ENCODE measurements around the gene PTPRR. TPM values are rescaled to one million over a fixed set of nuclear protein-coding genes. Genes with fewer than 3 reads are reported as not detected.
"Not testable (repeated sequence)": the region's sequence is repeated elsewhere in the genome, so short reads cannot be mapped to it uniquely, and the experiment has no call there.

PTPRR gene
- total RNA-seq, 2 experiments from 2014 or later: not detected

- CTCF ChIA-PET: no interaction called here
- Mint-ChIP-seq H3K9me3 (ENCODE audit: low read depth) (no peaks in the 10 kb centered on the region), H3K27me3 (peaks cover 7% of the 10 kb centered on the region), H3K36me3 (no peaks in the 10 kb centered on the region), H3K4me1 (peaks cover 7% of the 10 kb centered on the region), H3K4me3 (no peak overlapping the region), H3K27ac (no peak overlapping the region)
- DNase-seq: no peak
- ATAC-seq: no peak
Measured at GRCh38 chr12:70756791-70757190, 163.7 kb downstream of the PTPRR start.

GRCh38 chr12:70756118-70756517, 164.4 kb downstream of the PTPRR start:
- Mint-ChIP-seq H3K27ac (no peak overlapping the region), H3K27me3 (peaks cover 11% of the 10 kb centered on the region), H3K4me3 (no peak overlapping the region), H3K4me1 (peaks cover 7% of the 10 kb centered on the region), H3K36me3 (no peaks in the 10 kb centered on the region), H3K9me3 (ENCODE audit: low read depth) (no peaks in the 10 kb centered on the region)
- no peak for ATAC-seq
- no peak for DNase-seq
- CTCF ChIA-PET: no interaction called here

- H3K9me3 Mint-ChIP-seq (ENCODE audit: low read depth): no peaks in the 10 kb centered on the region
- no peak overlapping the region for H3K27ac Mint-ChIP-seq
- H3K36me3 Mint-ChIP-seq: no peaks in the 10 kb centered on the region
- H3K4me3 Mint-ChIP-seq: no peak overlapping the region
- H3K4me1 Mint-ChIP-seq: peaks cover 7% of the 10 kb centered on the region
- DNase-seq (no peak), ATAC-seq (no peak)
- CTCF ChIA-PET: no interaction called here
- H3K27me3 Mint-ChIP-seq: peaks cover 13% of the 10 kb centered on the region
Measured at GRCh38 chr12:70754330-70754741, 166.2 kb downstream of the PTPRR start.

- H3K4me1 Mint-ChIP-seq: peaks cover 7% of the 10 kb centered on the region
- no peak overlapping the region for H3K27ac Mint-ChIP-seq
- H3K4me3 Mint-ChIP-seq: no peak overlapping the region
- H3K27me3 Mint-ChIP-seq: peaks cover 20% of the 10 kb centered on the region
- no peaks in the 10 kb centered on the region for H3K36me3 Mint-ChIP-seq
- CTCF ChIA-PET: no interaction called here
- ATAC-seq (no peak), DNase-seq (no peak)
- no peaks in the 10 kb centered on the region for H3K9me3 Mint-ChIP-seq (ENCODE audit: low read depth)
Measured at GRCh38 chr12:70752327-70752726, 168.2 kb downstream of the PTPRR start.

GRCh38 chr12:70749931-70750330, 170.6 kb downstream of the PTPRR start:
- no peak for DNase-seq
- no peaks in the 10 kb centered on the region for H3K4me1 Mint-ChIP-seq
- H3K27ac Mint-ChIP-seq: no peak overlapping the region
- H3K27me3 Mint-ChIP-seq: peaks cover 20% of the 10 kb centered on the region
- ATAC-seq: no peak
- H3K36me3 Mint-ChIP-seq: no peaks in the 10 kb centered on the region
- H3K9me3 Mint-ChIP-seq (ENCODE audit: low read depth): no peaks in the 10 kb centered on the region
- CTCF ChIA-PET: no interaction called here
- no peak overlapping the region for H3K4me3 Mint-ChIP-seq

DNA sequence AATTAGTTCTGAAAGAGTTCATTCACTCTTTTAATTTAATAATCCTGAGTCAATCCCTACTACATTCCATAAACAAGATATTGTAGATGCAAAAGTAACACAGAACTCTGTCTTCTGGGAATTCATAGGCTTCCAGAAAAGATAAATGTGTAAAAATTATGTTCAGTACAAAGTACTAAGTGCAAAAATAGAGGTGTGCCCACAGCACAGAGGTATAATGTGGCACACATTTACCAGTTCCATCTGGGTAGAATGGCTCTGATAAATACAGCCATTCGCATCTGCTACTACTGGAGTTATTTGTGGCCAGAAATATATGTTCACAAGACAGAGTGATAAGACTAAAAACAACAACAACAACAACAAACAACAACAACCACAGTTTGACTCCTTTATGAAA, 171.7 kb downstream of the PTPRR start:
- Mint-ChIP-seq H3K4me3 (no peak overlapping the region), H3K27me3 (peaks cover 14% of the 10 kb centered on the region), H3K9me3 (ENCODE audit: low read depth) (no peaks in the 10 kb centered on the region), H3K27ac (no peak overlapping the region), H3K36me3 (no peaks in the 10 kb centered on the region), H3K4me1 (no peaks in the 10 kb centered on the region)
- DNase-seq (no peak), ATAC-seq (no peak)
- CTCF ChIA-PET: interaction anchor here (0.6 kb wide), 1 partner anchor 1169 kb away, joined by 3 read pairs; no protein-coding TSS in a partner anchor

GRCh38 chr12:70747445-70748260, 172.9 kb downstream of the PTPRR start:
- CTCF ChIA-PET: interaction anchor here (1.2 kb wide), 1 partner anchor 14 kb away, joined by 3 read pairs; no protein-coding TSS in a partner anchor
- DNase-seq: no peak
- no peaks in the 10 kb centered on the region for H3K9me3 Mint-ChIP-seq (ENCODE audit: low read depth)
- no peak overlapping the region for H3K4me3 Mint-ChIP-seq
- no peaks in the 10 kb centered on the region for H3K36me3 Mint-ChIP-seq
- peaks cover 18% of the 10 kb centered on the region for H3K27me3 Mint-ChIP-seq
- no peak for ATAC-seq
- H3K27ac Mint-ChIP-seq: no peak overlapping the region
- H3K4me1 Mint-ChIP-seq: no peaks in the 10 kb centered on the region

- ATAC-seq (no peak), DNase-seq (no peak)
- Mint-ChIP-seq H3K4me3 (no peak overlapping the region), H3K27me3 (peaks cover 14% of the 10 kb centered on the region), H3K9me3 (ENCODE audit: low read depth) (no peaks in the 10 kb centered on the region), H3K36me3 (no peaks in the 10 kb centered on the region), H3K4me1 (no peaks in the 10 kb centered on the region), H3K27ac (no peak overlapping the region)
- CTCF ChIA-PET: no interaction called here
Measured at GRCh38 chr12:70745048-70745447, 175.5 kb downstream of the PTPRR start.

GRCh38 chr12:70744178-70744577, 176.4 kb downstream of the PTPRR start:
- DNase-seq: no peak
- Mint-ChIP-seq H3K27ac (no peak overlapping the region), H3K4me1 (no peaks in the 10 kb centered on the region), H3K4me3 (no peak overlapping the region), H3K27me3 (peaks cover 14% of the 10 kb centered on the region), H3K9me3 (ENCODE audit: low read depth) (no peaks in the 10 kb centered on the region), H3K36me3 (no peaks in the 10 kb centered on the region)
- no peak for ATAC-seq
- CTCF ChIA-PET: no interaction called here

- no peaks in the 10 kb centered on the region for H3K4me1 Mint-ChIP-seq
- H3K36me3 Mint-ChIP-seq: no peaks in the 10 kb centered on the region
- ATAC-seq (no peak), DNase-seq (no peak)
- peaks cover 7% of the 10 kb centered on the region for H3K27me3 Mint-ChIP-seq
- no peaks in the 10 kb centered on the region for H3K9me3 Mint-ChIP-seq (ENCODE audit: low read depth)
- H3K27ac Mint-ChIP-seq: no peak overlapping the region
- CTCF ChIA-PET: no interaction called here
- no peak overlapping the region for H3K4me3 Mint-ChIP-seq
Measured at GRCh38 chr12:70741256-70741655, 179.3 kb downstream of the PTPRR start.

GRCh38 chr12:70739756-70740155, 180.8 kb downstream of the PTPRR start:
- Mint-ChIP-seq H3K4me3 (no peak overlapping the region), H3K27ac (no peak overlapping the region), H3K36me3 (no peaks in the 10 kb centered on the region), H3K9me3 (ENCODE audit: low read depth) (no peaks in the 10 kb centered on the region), H3K4me1 (no peaks in the 10 kb centered on the region), H3K27me3 (peaks cover 7% of the 10 kb centered on the region)
- DNase-seq (no peak), ATAC-seq (no peak)
- CTCF ChIA-PET: interaction anchor here (0.7 kb wide), 1 partner anchor 33 kb away, joined by 3 read pairs; no protein-coding TSS in a partner anchor

GRCh38 chr12:70736351-70737133, 184.0 kb downstream of the PTPRR start:
- H3K4me1 Mint-ChIP-seq: no peaks in the 10 kb centered on the region

GRCh38 chr12:70735197-70735596, 185.3 kb downstream of the PTPRR start:
- ATAC-seq; H3K27ac Mint-ChIP-seq; H3K9me3 Mint-ChIP-seq (ENCODE audit: low read depth); H3K4me3 Mint-ChIP-seq; H3K27me3 Mint-ChIP-seq; DNase-seq; CTCF ChIA-PET; H3K36me3 Mint-ChIP-seq; H3K4me1 Mint-ChIP-seq: not testable (repeated sequence)

More at GRCh38 chr12:70736351-70737133, 184.0 kb downstream of the PTPRR start:
- ATAC-seq (no peak), DNase-seq (no peak)
- Mint-ChIP-seq H3K27ac (no peak overlapping the region), H3K4me3 (no peak overlapping the region), H3K27me3 (no peaks in the 10 kb centered on the region), H3K36me3 (no peaks in the 10 kb centered on the region), H3K9me3 (ENCODE audit: low read depth) (no peaks in the 10 kb centered on the region)
- CTCF ChIA-PET: no interaction called here

DNA sequence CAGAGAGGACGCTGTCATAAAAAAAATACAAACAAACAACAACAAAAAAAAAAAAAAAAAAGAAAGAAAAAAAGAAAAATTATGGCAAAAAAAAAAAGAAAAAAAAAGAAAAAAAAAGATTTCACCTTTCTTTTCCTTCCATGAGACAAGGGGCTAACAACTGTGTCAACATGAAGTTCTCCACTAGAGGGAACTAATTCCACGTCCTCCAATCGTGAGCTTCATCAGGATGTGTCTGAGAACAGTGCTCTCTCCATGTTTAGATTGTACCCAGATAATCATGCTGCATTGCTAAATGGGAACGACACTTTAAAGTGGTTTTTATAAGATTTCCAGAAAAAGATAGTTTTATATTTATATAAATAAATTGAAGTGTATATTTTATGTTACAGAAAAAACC, 187.2 kb downstream of the PTPRR start:
- no peaks in the 10 kb centered on the region for H3K27me3 Mint-ChIP-seq
- CTCF ChIA-PET: interaction anchor here (0.6 to 1.5 kb wide), 13 partner anchors 13 to 1021 kb away, joined by 3 to 7 read pairs (median 3); partner anchors contain the start of gene RAB21
- no peaks in the 10 kb centered on the region for H3K36me3 Mint-ChIP-seq
- no peaks in the 10 kb centered on the region for H3K9me3 Mint-ChIP-seq (ENCODE audit: low read depth)
- ATAC-seq (peak; percentile 60), DNase-seq (no peak)
- no peak overlapping the region for H3K4me3 Mint-ChIP-seq
- H3K4me1 Mint-ChIP-seq: no peaks in the 10 kb centered on the region
- H3K27ac Mint-ChIP-seq: no peak overlapping the region

All from activated CD8-positive, alpha-beta memory T cell treated with anti-CD3 and anti-CD28 coated beads, Interleukin-2, amount 10 ng/mL, durations not matched to agents 7 days and 5 days (primary cell).